COLO668 (cell line): Measurements from ENCODE around the gene ITPRIP.

Experiments used
- DNase-seq: peaks from one replicate; lab custom pipeline; 2025; ENCODE audit not compliant: unreplicated experiment; lab: John Stamatoyannopoulos, UW

The ITPRIP gene

DNA sequence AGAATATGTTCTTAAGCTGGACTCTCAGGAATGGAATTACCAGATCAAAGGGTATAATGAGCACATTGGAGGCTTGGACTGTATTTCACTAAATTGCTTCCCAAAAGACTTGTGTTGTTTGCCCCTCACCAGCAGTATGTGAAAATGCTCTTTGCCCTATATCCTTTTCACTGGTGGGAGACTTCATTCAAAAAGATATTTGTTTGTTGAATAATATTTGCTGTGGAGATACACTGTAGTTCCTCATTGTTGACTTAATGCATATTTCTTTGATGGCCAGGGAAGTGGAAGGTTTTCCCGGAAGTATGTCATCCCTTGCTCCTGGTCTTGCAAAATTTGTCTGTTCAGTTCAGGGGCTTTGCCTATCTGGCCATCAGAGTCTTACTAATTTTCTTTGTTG lies 49.9 kb downstream of the ITPRIP start:
- DNase-seq: no peak

GRCh38 chr10:104286939-104287338 lies 51.3 kb downstream of the ITPRIP start:
- DNase-seq: no peak

GRCh38 chr10:104284846-104285245 lies 53.4 kb downstream of the ITPRIP start:
- DNase-seq: no peak

- no peak for DNase-seq
These were observed 56.6 kb downstream of the ITPRIP start for GRCh38 chr10:104281694-104282093.

DNA sequence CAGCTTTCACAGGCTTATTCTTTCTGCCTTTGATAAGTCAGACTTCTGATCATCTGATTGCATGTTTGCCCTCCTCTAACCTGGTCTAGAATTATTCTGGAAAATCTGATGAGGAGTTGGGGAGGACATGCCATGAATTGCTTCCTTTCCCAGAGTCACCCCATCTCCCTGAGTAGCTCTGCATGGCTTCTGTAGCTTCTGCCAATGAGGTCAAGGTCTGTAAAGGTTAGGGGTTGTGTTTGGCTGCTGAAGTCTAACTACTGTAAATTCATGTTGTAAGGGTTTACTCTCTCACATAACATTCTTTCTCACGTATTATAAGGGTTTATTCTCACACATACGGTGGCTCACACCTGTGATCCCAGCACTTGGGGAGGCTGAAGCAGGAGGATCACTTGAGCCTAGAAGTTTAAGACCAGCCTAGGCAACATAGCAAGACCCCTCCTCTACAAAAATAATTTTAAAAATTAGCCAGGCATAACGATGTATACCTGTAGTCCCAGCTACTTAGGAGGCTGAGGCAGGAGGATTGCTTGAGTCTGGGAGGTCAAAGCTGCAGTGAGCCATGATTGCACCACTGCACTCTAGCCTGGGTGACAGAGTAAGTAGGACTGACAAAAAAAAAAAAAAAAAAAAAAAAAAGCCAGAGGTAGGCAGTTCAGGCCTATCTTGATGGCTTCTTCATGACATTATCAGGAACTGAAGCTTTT lies 58.6 kb downstream of the ITPRIP start:
- DNase-seq: no peak

GRCh38 chr10:104277785-104278184 lies 60.5 kb downstream of the ITPRIP start:
- DNase-seq: no peak

DNA sequence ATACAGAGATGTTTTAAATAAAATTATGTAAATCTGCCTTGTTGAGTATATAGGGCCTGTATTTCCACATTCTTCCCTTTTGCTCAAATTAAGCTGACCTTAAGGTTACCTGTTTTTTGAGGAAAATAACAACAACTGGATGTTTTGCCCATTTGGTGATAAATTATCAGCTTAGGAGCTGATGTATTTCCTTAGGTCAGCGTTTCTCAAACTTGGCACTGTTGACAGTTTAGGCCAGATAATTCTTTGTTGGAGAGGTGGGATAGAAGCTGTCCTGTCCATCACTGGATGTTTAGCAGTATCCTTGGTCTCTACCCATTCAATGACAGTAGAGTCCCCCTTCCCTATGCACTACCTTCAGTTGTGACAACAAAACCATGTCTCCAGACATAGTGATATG lies 62.1 kb downstream of the ITPRIP start:
- DNase-seq: no peak

GRCh38 chr10:104274762-104275721 lies 63.2 kb downstream of the ITPRIP start:
- DNase-seq: peak; percentile 26

GRCh38 chr10:104273899-104274575 lies 64.2 kb downstream of the ITPRIP start:
- no peak for DNase-seq

- no peak for DNase-seq
These were observed 65.0 kb downstream of the ITPRIP start for GRCh38 chr10:104273286-104273685.

DNA sequence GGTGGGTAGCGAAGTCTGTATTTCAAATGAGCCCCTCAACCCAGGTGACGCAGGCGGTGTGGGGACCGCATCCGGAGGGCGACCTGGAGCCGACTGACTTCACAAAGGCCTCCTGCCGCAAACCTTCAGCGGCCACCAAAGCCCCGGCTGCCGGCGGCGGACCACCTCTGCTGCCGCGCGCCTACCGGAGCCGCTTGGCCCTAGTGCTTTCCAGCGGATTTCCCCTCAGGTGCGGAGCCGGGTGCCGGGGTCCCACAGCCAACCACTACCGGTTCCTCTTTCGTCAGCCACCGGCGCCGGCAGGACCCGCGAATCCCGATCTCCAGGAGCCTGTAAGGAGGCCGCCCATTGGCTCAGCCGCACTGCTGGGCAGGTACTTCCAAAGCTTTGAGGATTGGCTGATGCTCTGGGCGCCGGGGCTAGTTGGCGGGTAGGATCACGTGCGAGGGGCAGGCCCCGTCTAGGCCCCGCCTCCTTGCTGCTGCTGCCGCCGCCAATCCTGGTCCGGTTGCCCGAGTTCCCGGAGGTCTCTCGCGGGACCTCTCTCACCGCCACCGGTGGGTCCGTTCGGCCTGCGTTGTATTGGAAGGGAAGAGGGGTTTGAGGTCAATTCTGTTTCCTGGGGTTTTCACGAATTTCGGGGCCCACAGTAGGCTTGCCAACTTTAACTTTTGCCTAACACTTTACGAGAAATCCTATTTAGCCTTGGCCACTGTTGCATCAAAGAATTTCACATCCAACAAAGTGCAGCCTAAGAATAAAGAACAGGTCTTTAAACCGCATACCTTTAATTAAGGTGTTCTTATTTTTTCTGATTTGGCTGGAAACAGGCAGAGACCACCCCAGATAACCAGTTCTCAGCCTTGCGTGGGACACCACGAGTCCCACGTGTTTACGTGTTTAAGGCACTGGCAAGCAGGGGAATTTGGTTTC lies 69.3 kb downstream of the ITPRIP start, which contains the start of gene GSTO2:
Gene GSTO2 (plus strand): TSS at position 472 of the 933 bp plus-strand sequence. CDS start 5,732 bp downstream, outside the sequence.
- peak; percentile 95 for DNase-seq

DNA sequence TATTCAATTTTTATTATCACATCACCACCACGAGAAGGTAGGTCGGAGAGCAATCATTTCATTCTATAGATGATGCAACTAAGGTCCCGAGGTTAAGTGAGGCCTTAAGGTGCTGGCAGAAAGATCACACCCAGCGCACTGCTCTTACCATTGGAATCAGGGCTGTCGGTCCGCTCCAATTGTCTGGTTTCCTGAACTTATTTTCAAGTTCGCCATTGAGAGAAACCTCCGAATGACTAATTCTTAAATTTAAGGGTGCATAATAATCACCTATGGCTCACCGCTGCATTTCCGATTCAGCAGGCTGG lies 69.9 kb downstream of the ITPRIP start:
- no peak for DNase-seq

GRCh38 chr10:104267721-104268404 lies 70.4 kb downstream of the ITPRIP start:
- DNase-seq: no peak

DNA sequence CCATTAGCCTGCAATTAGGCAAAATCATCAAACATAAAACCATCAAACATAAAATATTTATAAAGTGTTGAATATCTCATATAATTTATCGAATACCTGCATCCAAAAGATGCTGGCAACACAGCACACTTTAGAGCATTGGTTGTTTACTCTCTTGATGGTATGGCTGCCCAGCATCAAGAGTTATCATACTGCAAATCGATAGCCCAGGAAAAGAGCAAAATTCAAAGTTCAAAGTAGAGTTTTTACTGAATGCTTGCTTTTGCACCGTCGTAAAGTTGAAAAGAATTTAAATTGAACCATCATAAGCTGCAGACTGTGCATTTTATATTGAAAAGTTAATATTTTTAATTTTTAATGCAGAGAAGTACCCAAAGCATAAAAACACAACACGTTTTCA lies 73.5 kb downstream of the ITPRIP start:
- DNase-seq: no peak

GRCh38 chr10:104262055-104262454 lies 76.2 kb downstream of the ITPRIP start:
- DNase-seq: no peak

DNA sequence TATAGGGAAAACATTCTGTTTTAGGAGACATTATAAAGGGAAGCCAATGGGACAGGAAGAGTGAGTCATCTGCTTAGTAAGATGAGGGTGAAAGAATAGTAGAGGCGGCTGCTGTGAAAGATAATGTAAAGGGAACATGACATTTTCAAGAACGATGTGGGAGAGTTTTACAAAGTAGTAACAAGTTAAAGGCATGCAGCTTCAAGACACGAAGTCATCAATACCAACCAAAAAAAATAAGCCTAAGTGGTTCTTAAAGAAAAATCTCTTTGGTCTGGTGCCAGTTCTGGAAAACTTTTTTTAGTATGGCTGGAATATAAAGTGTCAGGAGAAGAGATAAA lies 77.5 kb downstream of the ITPRIP start:
- no peak for DNase-seq

GRCh38 chr10:104259999-104260774 lies 78.1 kb downstream of the ITPRIP start:
- DNase-seq: no peak
